Right lobe of liver (tissue), 6 donors: ENCODE measurements around the gene RGS11. TPM values are rescaled to one million over a fixed set of nuclear protein-coding genes. Genes with fewer than 3 reads are reported as not detected.

ENCODE experiments used
- ATAC-seq, 4 donors: fragments of 200-7000 bp; cut with Tn5 transposase; one replicate each; pipeline ENCODE4 v1.9.1; 2020; ENCODE audit warnings: mild to moderate bottlenecking in 4 of 4, moderate library complexity in 4 of 4
- DNase-seq, 3 donors: peaks; one replicate each; pipeline ENCODE4 v3.0.0-alpha.2; 2020
- H3K27ac ChIP-seq, 3 donors: fragments of 200-600 bp; one replicate each; pipeline ENCODE4 v1.8.0; 2022
- H3K27me3 ChIP-seq, 2 donors: fragments of 200-600 bp; one replicate each; pipeline ENCODE4 v1.8.0; 2022
- H3K36me3 ChIP-seq, 4 donors: fragments of 200-600 bp; sonication (generic) in 1 of 4; one replicate each; pipeline versions ENCODE4 v1.5.1 to v1.8.0; 2017 to 2022; ENCODE audit warnings: control low read depth in 1 of 4
- H3K4me1 ChIP-seq, 4 donors: fragments of 200-600 bp; sonication (generic) in 1 of 4; one replicate each; pipeline versions ENCODE4 v1.5.1 to v1.8.0; 2017 to 2022; ENCODE audit warnings: control low read depth in 1 of 4
- H3K4me3 ChIP-seq, 3 donors: fragments of 200-600 bp; one replicate each; pipeline ENCODE4 v1.8.0; 2022
- H3K9me3 ChIP-seq, 4 donors: fragments of 200-600 bp; sonication (generic) in 1 of 4; one replicate each; pipeline versions ENCODE4 v1.5.1 to v1.8.0; 2017 to 2022; ENCODE audit warnings: control low read depth in 1 of 4
- POLR2A ChIP-seq: fragments of 450-650 bp; IDR thresholded peaks from one replicate; pipeline ENCODE4 v1.6.1; 2017; ENCODE audit warnings: antibody characterized with exemption, mild to moderate bottlenecking
- WGBS: methylation state at CpG from one replicate; pipeline ENCODE4 v1.1.6; 2018; ENCODE audit warnings: low coverage, low lambda C conversion rate; ENCODE audit not compliant: insufficient coverage; ENCODE audit errors: missing lambda C conversion rate; 5-methylcytosine and 5-hydroxymethylcytosine counted together
- intact Hi-C, 2 donors: fragments of 100-400 bp; cut with DNase I; formaldehyde crosslinking; loops; one replicate each; pipeline versions ENCODE4 v1.11.2 to v1.14.1; 2022
- total RNA-seq, 6 experiments: library from RNA; depleted of rRNA in 2 of 6; stranded (reverse); fragments of >200 nt in 2 of 6; fragmentation: NEBNext Ultra II Directional in 3 of 6; extraction: Animal tissue kit (Norgen Biotek cat#: 25700) in 3 of 6; gene quantifications; one replicate each; pipeline versions ENCODE4 v1.1.0 to v1.2.4, GENCODE V29; 2016 to 2023
- TF ChIP-seq, protein P1 (sequence below), 4 donors: fragments of 200-600 bp in 3 of 4; fragments of 450-650 bp in 1 of 4; IDR thresholded peaks; one replicate each; pipeline versions ENCODE4 v1.5.1 to v1.8.0; 2016 to 2022; ENCODE audit warnings: antibody characterized with exemption in 4 of 4, mild to moderate bottlenecking in 2 of 4
- donor health status: DM: no; HTN: yes; CAD: no.
- donor health status: DM: no; HTN: no; CAD: no.
- donor health status: DM: no; HTN: no; CAD: no.
- donor health status: DM: no; HTN: yes; CAD: no.
- donor health status: DM: no; HTN: yes; CAD: no.

Gene RGS11
- total RNA-seq, 6 experiments from 2014 or later = 0.37 to 1.3 (median 0.80) TPM

DNA sequence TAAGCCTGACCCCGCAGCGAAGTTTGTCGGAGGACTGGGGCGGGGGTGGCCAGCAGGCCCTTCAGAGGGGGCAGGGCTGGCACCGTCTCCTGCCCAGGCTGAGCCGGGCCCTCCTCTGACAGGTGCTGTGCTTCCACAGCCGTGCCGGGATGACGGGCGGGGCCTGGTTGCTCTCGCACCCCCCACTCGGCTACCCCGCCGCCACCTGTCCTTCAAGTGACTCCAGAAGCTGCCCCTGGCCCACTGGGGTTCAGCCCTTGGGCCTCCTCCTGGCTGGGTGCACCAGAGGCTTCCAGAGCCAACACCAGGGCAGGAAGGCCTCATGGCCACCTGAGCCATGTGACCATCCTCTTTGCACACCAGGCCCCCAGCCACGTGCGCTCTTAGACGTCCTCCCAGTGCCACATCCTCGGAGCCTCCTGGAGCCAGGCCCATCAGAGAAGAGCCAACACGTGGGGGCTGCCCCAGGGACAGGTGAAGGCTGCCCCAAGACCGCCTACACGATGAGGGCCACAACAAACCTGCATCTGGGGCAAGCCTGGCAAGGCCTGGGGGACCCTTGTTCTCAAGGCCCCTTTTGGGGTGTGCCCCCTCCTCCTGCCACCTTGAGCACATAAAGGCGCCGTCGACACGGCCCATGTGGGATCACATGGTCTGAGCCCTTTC, 14.4 kb upstream of the RGS11 start:
- WGBS = 96% methylated on average over 7 of the region's 25 CpGs
- DNase-seq (no peak), ATAC-seq (no peak)
- Histone ChIP-seq H3K36me3 (peaks cover 0 to 4% (median 0%) of the 10 kb centered on the region in 4 donors), H3K9me3 (no peaks in the 10 kb centered on the region), H3K27me3 (no peaks in the 10 kb centered on the region), H3K27ac (no peak overlapping the region), H3K4me3 (no peak overlapping the region), H3K4me1 (no peaks in the 10 kb centered on the region)
- TF ChIP-seq POLR2A = no peak
- TF ChIP-seq, protein P1, sequence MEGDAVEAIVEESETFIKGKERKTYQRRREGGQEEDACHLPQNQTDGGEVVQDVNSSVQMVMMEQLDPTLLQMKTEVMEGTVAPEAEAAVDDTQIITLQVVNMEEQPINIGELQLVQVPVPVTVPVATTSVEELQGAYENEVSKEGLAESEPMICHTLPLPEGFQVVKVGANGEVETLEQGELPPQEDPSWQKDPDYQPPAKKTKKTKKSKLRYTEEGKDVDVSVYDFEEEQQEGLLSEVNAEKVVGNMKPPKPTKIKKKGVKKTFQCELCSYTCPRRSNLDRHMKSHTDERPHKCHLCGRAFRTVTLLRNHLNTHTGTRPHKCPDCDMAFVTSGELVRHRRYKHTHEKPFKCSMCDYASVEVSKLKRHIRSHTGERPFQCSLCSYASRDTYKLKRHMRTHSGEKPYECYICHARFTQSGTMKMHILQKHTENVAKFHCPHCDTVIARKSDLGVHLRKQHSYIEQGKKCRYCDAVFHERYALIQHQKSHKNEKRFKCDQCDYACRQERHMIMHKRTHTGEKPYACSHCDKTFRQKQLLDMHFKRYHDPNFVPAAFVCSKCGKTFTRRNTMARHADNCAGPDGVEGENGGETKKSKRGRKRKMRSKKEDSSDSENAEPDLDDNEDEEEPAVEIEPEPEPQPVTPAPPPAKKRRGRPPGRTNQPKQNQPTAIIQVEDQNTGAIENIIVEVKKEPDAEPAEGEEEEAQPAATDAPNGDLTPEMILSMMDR (IDR thresholded peaks at IDR 0.05) = no peak
- intact Hi-C loops = no loop called here

DNA sequence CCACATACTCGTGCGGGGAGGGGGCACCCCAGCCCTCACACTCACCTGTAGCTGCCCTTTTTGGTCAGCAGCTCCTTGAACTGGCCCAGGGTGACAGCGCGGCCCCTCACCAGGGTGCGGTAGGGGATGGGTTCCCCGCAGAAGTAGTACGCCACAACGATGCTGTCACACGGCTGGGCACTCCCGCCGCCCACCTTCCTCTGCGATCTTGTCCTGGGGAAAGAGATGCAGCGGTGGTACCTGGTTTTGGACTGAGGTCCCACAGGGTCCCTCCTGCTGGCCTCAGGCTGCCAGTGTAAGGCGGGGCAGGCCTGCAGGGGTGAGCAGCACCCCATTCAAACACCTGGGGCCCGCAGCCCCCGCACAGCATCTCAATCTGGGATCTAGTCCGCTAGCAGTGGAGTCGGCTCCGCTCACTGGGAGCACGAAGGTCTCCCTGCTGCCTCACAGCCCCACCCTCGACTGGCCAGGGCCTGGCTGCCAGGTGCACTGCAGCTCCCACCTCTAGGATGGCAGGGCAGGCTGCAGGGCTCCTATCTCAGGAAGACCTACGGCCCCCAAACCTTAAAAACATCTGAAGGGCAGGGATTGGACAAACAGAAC, 13.8 kb upstream of the RGS11 start:
- Histone ChIP-seq H3K4me1 (no peaks in the 10 kb centered on the region), H3K9me3 (no peaks in the 10 kb centered on the region), H3K36me3 (peaks cover 0 to 4% (median 0%) of the 10 kb centered on the region in 4 donors), H3K27me3 (no peaks in the 10 kb centered on the region), H3K27ac (no peak overlapping the region), H3K4me3 (no peak overlapping the region)
- ATAC-seq = no peak
- no CpG with 5 or more reads among the region's 22 CpGs for WGBS
- no peak for DNase-seq
- intact Hi-C loops = no loop called here
- no peak for TF ChIP-seq POLR2A
- TF ChIP-seq, protein P1 (IDR thresholded peaks at IDR 0.05) = no peak

DNA sequence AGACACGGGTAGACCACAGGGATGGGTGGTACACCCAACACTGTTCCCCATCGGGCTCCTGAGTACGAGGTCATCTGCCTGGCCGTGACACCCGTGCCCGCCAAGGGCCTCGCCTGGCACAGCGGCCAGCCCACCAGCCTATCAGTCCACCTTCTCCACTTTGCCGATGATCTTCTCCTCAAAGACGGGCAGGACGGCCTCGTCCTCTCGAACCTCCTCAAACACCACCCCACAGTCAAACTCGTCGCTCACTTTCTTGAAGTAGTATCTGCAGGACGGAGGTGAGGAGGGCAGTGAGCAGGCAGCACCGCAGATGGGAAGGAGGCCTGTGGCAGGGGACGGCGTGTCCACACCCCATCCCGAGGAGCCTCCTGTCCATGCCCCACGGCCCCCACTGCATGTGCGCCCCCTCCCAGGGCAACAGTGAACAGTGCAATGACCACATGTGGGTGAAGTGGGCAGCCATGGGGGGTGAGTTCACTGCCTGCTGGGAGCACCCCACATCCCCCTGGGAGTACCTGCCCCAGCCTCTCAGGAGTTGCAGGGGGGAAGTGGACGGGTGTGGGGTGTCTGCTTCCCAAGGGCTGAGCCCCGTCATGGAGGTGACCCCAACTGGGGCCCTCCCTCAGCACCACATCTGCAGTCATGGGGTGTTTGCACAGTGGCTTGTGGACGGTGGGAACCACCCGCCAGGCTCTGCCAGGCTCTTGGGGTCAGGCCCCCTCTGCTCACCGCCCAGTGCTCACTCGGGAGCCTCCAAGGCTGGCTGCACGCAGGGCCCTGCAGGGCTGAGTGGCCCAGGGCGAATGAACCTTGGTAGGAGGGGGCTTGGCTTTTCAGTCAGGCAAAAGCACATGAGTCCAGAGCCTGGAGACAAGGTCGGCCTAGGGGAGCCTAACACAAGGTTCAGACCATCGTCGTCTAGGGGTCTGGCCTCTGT, 12.5 kb upstream of the RGS11 start:
- no peak for ATAC-seq
- no peaks in the 10 kb centered on the region for H3K27me3 ChIP-seq
- 95% methylated on average over 14 of the region's 33 CpGs for WGBS
- H3K4me3 ChIP-seq = no peak overlapping the region
- DNase-seq = no peak
- intact Hi-C loops = no loop called here
- no peaks in the 10 kb centered on the region for H3K4me1 ChIP-seq
- no peak for TF ChIP-seq POLR2A
- TF ChIP-seq, protein P1 (IDR thresholded peaks at IDR 0.05) = no peak
- H3K36me3 ChIP-seq = peaks cover 0 to 4% (median 0%) of the 10 kb centered on the region in 4 donors
- H3K27ac ChIP-seq = no peak overlapping the region
- H3K9me3 ChIP-seq = no peaks in the 10 kb centered on the region

DNA sequence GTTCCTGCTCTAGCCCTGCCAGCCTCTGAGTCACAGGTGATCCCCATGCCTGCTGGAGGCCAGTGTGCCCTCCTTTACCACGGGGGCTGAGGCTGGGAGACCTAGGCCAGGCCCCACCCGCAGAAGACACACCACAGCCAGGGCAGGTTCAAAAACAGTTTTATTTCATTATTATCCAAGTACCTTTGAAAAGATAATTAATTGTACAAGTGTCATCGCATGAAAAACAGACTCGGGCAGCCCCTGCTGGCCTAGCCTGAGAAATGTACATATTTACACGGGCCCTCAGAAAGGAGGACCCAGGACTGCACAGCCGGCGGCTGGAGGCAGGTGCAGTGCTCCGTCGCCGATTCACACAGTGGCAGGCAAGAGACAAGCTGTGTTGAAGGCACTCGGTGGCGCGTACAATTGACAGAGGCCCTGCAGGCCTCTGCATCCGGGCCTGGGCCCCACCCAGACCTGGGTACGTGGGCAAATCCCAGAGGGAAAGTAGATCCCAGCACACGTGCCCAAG, 11.6 kb upstream of the RGS11 start:
- no peaks in the 10 kb centered on the region for H3K9me3 ChIP-seq
- no peaks in the 10 kb centered on the region for H3K27me3 ChIP-seq
- H3K36me3 ChIP-seq = no peaks in the 10 kb centered on the region
- no peak for ATAC-seq
- 85% methylated on average over 5 of the region's 16 CpGs for whole genome bisulfite sequencing
- H3K27ac ChIP-seq = no peak overlapping the region
- intact Hi-C loops = no loop called here
- DNase-seq = no peak
- no peak for TF ChIP-seq POLR2A
- TF ChIP-seq, protein P1 (IDR thresholded peaks at IDR 0.05) = no peak
- H3K4me1 ChIP-seq = no peaks in the 10 kb centered on the region
- H3K4me3 ChIP-seq = no peak overlapping the region
